ENCODE results near the gene TMEM150B. TPM values are rescaled to one million over a fixed set of nuclear protein-coding genes. Genes with fewer than 3 reads are reported as not detected.

Gene TMEM150B
- total RNA-seq, 1 experiment from 2014 or later, result not detected

DNA sequence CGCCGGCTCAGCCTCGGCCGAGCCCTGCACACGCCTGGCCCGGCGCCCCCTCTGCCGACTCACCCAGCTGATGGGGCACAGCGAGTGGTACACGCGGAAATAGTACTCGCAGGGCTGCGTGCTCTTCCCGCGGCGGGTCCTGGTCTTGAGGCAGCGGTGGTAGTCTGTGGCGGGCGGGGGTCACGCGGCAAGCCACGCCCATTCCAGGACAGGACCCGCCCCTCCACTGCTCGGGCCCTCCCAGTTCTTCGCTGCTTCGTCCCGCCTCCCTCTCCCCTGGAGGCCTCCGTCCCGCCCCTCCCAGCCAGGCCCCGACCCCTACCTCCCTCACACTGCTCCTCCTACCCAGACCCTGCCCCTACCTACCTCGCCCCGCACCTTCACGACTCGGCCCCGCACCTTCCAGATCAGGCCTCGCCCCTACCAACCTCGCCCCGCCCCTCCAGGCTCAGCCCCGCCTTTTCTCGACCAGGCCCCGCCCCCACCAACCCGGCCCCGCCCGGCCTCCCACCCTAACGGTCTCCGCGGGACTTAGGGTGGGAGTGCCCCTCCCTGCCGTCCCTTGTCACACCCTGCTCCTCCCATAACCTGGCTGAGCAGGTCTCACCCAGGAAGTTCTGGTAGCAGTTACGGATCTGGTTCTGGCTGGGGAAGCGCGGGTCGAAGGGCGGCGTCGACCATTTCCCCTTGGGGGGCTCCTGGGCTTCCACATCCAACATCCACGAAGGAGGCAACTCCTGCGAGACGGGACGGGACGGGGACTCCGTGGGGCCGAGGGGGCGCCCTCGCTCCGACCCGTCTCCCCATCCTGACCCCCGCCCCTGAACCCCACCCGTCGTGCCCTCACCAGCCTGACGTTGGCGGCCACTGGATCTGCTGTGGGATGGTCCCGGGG, 28.9 kb upstream of the TMEM150B start:
- TF ChIP-seq POLR2AphosphoS5 (IDR thresholded peaks at IDR 0.05; ENCODE audit: low read depth, low read length), result peak; percentile 41; the same call in 1 of the 2 replicates
- no peak for TF ChIP-seq CEBPB (IDR thresholded peaks at IDR 0.05; ENCODE audit: low read depth)
- ATAC-seq, result peak; percentile 91
- Histone ChIP-seq H2AFZ (ENCODE audit: low read depth, low read length, poor library complexity, severe bottlenecking) (peak overlapping the region; percentile 61), H3K27me3 (ENCODE audit: insufficient read depth, low read length) (no peaks in the 10 kb centered on the region), H3K9ac (ENCODE audit: low read length) (peak overlapping the region; percentile 59), H3K4me2 (ENCODE audit: low read length) (peak overlapping the region; percentile 92), H3K79me2 (ENCODE audit: insufficient read depth, low read length) (no peaks in the 10 kb centered on the region), H3K4me1 (ENCODE audit: control insufficient read depth in 1 of 2, insufficient read depth in 2 of 2, low read length in 2 of 2) (peaks cover 2 to 42% of the 10 kb centered on the region in 2 experiments; a peak in 3 of 4 replicates), H3K9me3 (ENCODE audit: control insufficient read depth in 1 of 2, insufficient read depth in 1 of 2, low read depth in 1 of 2, low read length in 2 of 2) (no peaks in the 10 kb centered on the region), H3K36me3 (ENCODE audit: control insufficient read depth in 1 of 2, insufficient read depth in 2 of 2, low read length in 2 of 2) (no peaks in the 10 kb centered on the region), H4K20me1 (ENCODE audit: insufficient read depth) (no peaks in the 10 kb centered on the region), H3K9me2 (ENCODE audit: insufficient read depth) (no peaks in the 10 kb centered on the region), H3K27ac (ENCODE audit: low read depth, low read length) (peak overlapping the region; percentile 36; the same call in 1 of the 2 replicates), H3K4me3 (replicated peaks in 1 of 2; ENCODE audit: low read depth in 1 of 2, low read length in 2 of 2) (peak overlapping the region; percentile 46 to 61)
- ChIA-PET POLR2A (no interaction called here), CTCF (no interaction called here), RAD21 (ENCODE audit: low non-redundant PET in 1 of 2, low total read pairs in 2 of 2, uncharacterized antibody in 2 of 2, unreplicated experiment in 2 of 2) (no interaction called here)
- DNase-seq (ENCODE audit: low read depth, low spot score), result peak; percentile 23
- BruUV-seq (replicated peaks), result no TSS peak
- intact Hi-C loops (cut with micrococcal nuclease), result no loop called here

DNA sequence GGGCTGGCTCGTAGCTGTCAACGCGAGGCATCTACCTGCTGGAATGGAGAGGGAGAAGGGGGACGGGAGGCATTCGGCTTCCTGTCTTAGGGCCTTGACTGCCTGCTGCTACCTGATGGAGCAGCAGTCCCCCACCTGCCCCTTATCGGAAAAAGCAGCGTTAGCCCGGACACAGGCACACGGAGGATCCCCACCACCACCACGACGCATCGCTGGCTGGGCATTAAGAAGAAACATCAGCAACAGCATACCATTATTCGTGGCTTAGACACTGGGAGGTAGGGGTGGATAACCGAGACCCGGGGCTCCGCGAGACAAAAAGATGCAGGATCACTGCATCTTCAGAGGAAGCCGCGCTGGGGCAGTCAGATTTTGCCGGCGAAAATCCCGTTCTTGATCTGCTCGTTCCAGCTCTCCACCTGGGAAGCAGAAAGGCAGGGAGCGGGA, 28.2 kb upstream of the TMEM150B start:
- Histone ChIP-seq H3K9ac (ENCODE audit: low read length) (peak overlapping the region; percentile 59), H3K4me1 (ENCODE audit: control insufficient read depth in 1 of 2, insufficient read depth in 2 of 2, low read length in 2 of 2) (peaks cover 2 to 42% of the 10 kb centered on the region in 2 experiments; a peak in 3 of 4 replicates), H3K9me3 (ENCODE audit: control insufficient read depth in 1 of 2, insufficient read depth in 1 of 2, low read depth in 1 of 2, low read length in 2 of 2) (no peaks in the 10 kb centered on the region), H3K4me3 (replicated peaks in 1 of 2; ENCODE audit: low read depth in 1 of 2, low read length in 2 of 2) (peak overlapping the region; percentile 46 to 61), H3K4me2 (ENCODE audit: low read length) (peak overlapping the region; percentile 92), H2AFZ (ENCODE audit: low read depth, low read length, poor library complexity, severe bottlenecking) (peak overlapping the region; percentile 61), H3K27ac (ENCODE audit: low read depth, low read length) (peak overlapping the region; percentile 36; the same call in 1 of the 2 replicates), H3K27me3 (ENCODE audit: insufficient read depth, low read length) (no peaks in the 10 kb centered on the region), H3K9me2 (ENCODE audit: insufficient read depth) (no peaks in the 10 kb centered on the region), H3K79me2 (ENCODE audit: insufficient read depth, low read length) (no peaks in the 10 kb centered on the region), H4K20me1 (ENCODE audit: insufficient read depth) (no peaks in the 10 kb centered on the region), H3K36me3 (ENCODE audit: control insufficient read depth in 1 of 2, insufficient read depth in 2 of 2, low read length in 2 of 2) (no peaks in the 10 kb centered on the region)
- ChIA-PET POLR2A (interaction anchor here (1.6 kb wide), 1 partner anchor 14 kb away, joined by 6 read pairs; the partner anchor contains the start of gene KMT5C), RAD21 (ENCODE audit: low non-redundant PET in 1 of 2, low total read pairs in 2 of 2, uncharacterized antibody in 2 of 2, unreplicated experiment in 2 of 2) (no interaction called here), CTCF (no interaction called here)
- intact Hi-C loops (cut with micrococcal nuclease), result no loop called here
- TSS peak; percentile 74 for BruUV-seq (replicated peaks)
- no peak for ATAC-seq
- no peak for DNase-seq (ENCODE audit: low read depth, low spot score)
- TF ChIP-seq CBX3 (IDR thresholded peaks at IDR 0.05; ENCODE audit: low read depth) (no peak), SP1 (IDR thresholded peaks at IDR 0.05; ENCODE audit: low read depth) (no peak), EGR1 (IDR thresholded peaks at IDR 0.05; ENCODE audit: low read depth) (no peak), SRF (IDR thresholded peaks at IDR 0.05; ENCODE audit: low read depth) (no peak), ZBTB33 (IDR thresholded peaks at IDR 0.05; ENCODE audit: extremely low read depth, insufficient replicate concordance, low read length) (no peak), EZH2 (IDR thresholded peaks at IDR 0.05) (no peak)
- TF ChIP-seq, protein P1, sequence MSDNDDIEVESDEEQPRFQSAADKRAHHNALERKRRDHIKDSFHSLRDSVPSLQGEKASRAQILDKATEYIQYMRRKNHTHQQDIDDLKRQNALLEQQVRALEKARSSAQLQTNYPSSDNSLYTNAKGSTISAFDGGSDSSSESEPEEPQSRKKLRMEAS (IDR thresholded peaks at IDR 0.05), result no peak
- TF ChIP-seq, protein P2, sequence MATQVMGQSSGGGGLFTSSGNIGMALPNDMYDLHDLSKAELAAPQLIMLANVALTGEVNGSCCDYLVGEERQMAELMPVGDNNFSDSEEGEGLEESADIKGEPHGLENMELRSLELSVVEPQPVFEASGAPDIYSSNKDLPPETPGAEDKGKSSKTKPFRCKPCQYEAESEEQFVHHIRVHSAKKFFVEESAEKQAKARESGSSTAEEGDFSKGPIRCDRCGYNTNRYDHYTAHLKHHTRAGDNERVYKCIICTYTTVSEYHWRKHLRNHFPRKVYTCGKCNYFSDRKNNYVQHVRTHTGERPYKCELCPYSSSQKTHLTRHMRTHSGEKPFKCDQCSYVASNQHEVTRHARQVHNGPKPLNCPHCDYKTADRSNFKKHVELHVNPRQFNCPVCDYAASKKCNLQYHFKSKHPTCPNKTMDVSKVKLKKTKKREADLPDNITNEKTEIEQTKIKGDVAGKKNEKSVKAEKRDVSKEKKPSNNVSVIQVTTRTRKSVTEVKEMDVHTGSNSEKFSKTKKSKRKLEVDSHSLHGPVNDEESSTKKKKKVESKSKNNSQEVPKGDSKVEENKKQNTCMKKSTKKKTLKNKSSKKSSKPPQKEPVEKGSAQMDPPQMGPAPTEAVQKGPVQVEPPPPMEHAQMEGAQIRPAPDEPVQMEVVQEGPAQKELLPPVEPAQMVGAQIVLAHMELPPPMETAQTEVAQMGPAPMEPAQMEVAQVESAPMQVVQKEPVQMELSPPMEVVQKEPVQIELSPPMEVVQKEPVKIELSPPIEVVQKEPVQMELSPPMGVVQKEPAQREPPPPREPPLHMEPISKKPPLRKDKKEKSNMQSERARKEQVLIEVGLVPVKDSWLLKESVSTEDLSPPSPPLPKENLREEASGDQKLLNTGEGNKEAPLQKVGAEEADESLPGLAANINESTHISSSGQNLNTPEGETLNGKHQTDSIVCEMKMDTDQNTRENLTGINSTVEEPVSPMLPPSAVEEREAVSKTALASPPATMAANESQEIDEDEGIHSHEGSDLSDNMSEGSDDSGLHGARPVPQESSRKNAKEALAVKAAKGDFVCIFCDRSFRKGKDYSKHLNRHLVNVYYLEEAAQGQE (IDR thresholded peaks at IDR 0.05; ENCODE audit: low read depth), result no peak

Data from HCT116 (cell line).